HG03095 (cell line): ENCODE measurements around the gene XPO5.

Experiments used
- ATAC-seq: cut with Tn5 transposase; IDR thresholded peaks from one replicate; pipeline ENCODE4 v1.9.1; 2021; ENCODE audit warnings: moderate library complexity; ENCODE audit not compliant: unreplicated experiment

Gene XPO5

GRCh38 chr6:43517505-43518357, 58.1 kb downstream of the XPO5 start:
- no peak for ATAC-seq

- peak; percentile 75 for ATAC-seq
Measured at GRCh38 chr6:43516697-43517504, 58.9 kb downstream of the XPO5 start, which contains the start of the genes POLR1C and YIPF3. POLR1C (plus strand) TSS chr6:43517089; CDS start chr6:43517110, 21 bp downstream. YIPF3 (minus strand) TSS chr6:43516926; CDS start chr6:43516807, 119 bp downstream.

GRCh38 chr6:43516367-43516696, 59.5 kb downstream of the XPO5 start:
- peak; percentile 3 for ATAC-seq

- ATAC-seq, result no peak
Measured at GRCh38 chr6:43515808-43516207, 60.0 kb downstream of the XPO5 start.

GRCh38 chr6:43511824-43512415, 63.9 kb downstream of the XPO5 start:
- ATAC-seq, result no peak

- no peak for ATAC-seq
Measured at GRCh38 chr6:43510827-43511163, 65.0 kb downstream of the XPO5 start.

GRCh38 chr6:43509984-43510826, 65.6 kb downstream of the XPO5 start, which contains the start of gene LRRC73:
LRRC73 (minus strand) TSS chr6:43510346; CDS start chr6:43509785, 561 bp downstream.
- peak; percentile 45 for ATAC-seq

- ATAC-seq, result no peak
Measured at GRCh38 chr6:43509142-43509983, 66.5 kb downstream of the XPO5 start.

GRCh38 chr6:43508481-43509141, 67.2 kb downstream of the XPO5 start:
- no peak for ATAC-seq

GRCh38 chr6:43506667-43507471, 69.0 kb downstream of the XPO5 start:
- no peak for ATAC-seq

- no peak for ATAC-seq
Measured at GRCh38 chr6:43506171-43506570, 69.7 kb downstream of the XPO5 start.

GRCh38 chr6:43505718-43506117, 70.1 kb downstream of the XPO5 start:
- no peak for ATAC-seq

GRCh38 chr6:43504756-43505593, 70.9 kb downstream of the XPO5 start:
- no peak for ATAC-seq

GRCh38 chr6:43503443-43503842, 72.4 kb downstream of the XPO5 start:
- ATAC-seq, result no peak

- ATAC-seq, result no peak
Measured at GRCh38 chr6:43502666-43503065, 73.2 kb downstream of the XPO5 start.

GRCh38 chr6:43500921-43501320, 74.9 kb downstream of the XPO5 start:
- ATAC-seq, result no peak

- no peak for ATAC-seq
Measured at GRCh38 chr6:43499028-43499815, 76.6 kb downstream of the XPO5 start.
